HEK293T (cell line): ENCODE results near the gene SDC3.

Experiments
- CTCF ChIA-PET: fragments of 350-600 bp; formaldehyde crosslinking; extraction: SDS; loops from one replicate; lab custom pipeline; 2021; ENCODE audit warnings: antibody characterized with exemption, inconsistent platforms; lab: Yijun Ruan, JAX
- POLR2A ChIA-PET: fragments of 350-600 bp; formaldehyde crosslinking; extraction: SDS; loops from one replicate; lab custom pipeline; 2020; ENCODE audit warnings: antibody characterized with exemption, inconsistent platforms; lab: Yijun Ruan, JAX
- DNase-seq: peaks from one replicate; pipeline ENCODE4 v3.0.0; 2012; ENCODE audit warnings: mixed read lengths; ENCODE audit errors: extremely low spot score
- ARNT ChIP-seq: fragments of 450-650 bp; IDR thresholded peaks from 2 replicates; pipeline ENCODE4 v1.6.1; 2017; ENCODE audit warnings: mild to moderate bottlenecking
- BHLHE40 ChIP-seq: fragments of 450-650 bp; IDR thresholded peaks from 2 replicates; pipeline ENCODE4 v1.6.1; 2016; ENCODE audit warnings: mild to moderate bottlenecking, moderate library complexity, borderline replicate concordance
- CTBP1 ChIP-seq: fragments of 450-650 bp; IDR thresholded peaks from 2 replicates; pipeline ENCODE4 v1.6.1; 2016; ENCODE audit warnings: borderline replicate concordance
- ELF4 ChIP-seq: fragments of 450-650 bp; IDR thresholded peaks from 2 replicates; pipeline ENCODE4 v1.6.1; 2017; ENCODE audit warnings: antibody characterized with exemption
- FOXA1 ChIP-seq: fragments of 450-650 bp; IDR thresholded peaks from 2 replicates; pipeline ENCODE4 v1.6.1; 2016; ENCODE audit warnings: mild to moderate bottlenecking
- FOXK2 ChIP-seq: fragments of 450-650 bp; IDR thresholded peaks from 2 replicates; pipeline ENCODE4 v1.6.1; 2016; ENCODE audit warnings: mild to moderate bottlenecking
- FOXM1 ChIP-seq: fragments of 450-650 bp; IDR thresholded peaks from 2 replicates; pipeline ENCODE4 v1.6.1; 2017; ENCODE audit warnings: mild to moderate bottlenecking, borderline replicate concordance
- HDGF ChIP-seq: fragments of 450-650 bp; IDR thresholded peaks from 2 replicates; pipeline ENCODE4 v1.6.1; 2017; ENCODE audit warnings: antibody characterized with exemption, borderline replicate concordance
- L3MBTL2 ChIP-seq: fragments of 450-650 bp; conservative IDR thresholded peaks from 2 replicates; pipeline ENCODE4 v1.6.1; 2016; ENCODE audit warnings: mild to moderate bottlenecking
- LEF1 ChIP-seq: fragments of 450-650 bp; IDR thresholded peaks from 2 replicates; pipeline ENCODE4 v1.6.1; 2017; ENCODE audit warnings: mild to moderate bottlenecking, borderline replicate concordance
- NFRKB ChIP-seq: fragments of 450-650 bp; IDR thresholded peaks from 2 replicates; pipeline ENCODE4 v1.6.1; 2016; ENCODE audit warnings: mild to moderate bottlenecking, moderate library complexity
- PKNOX1 ChIP-seq: fragments of 450-650 bp; IDR thresholded peaks from 2 replicates; pipeline ENCODE4 v1.6.1; 2016
- SP1 ChIP-seq: fragments of 450-650 bp; IDR thresholded peaks from 2 replicates; pipeline ENCODE4 v1.6.1; 2017
- SUZ12 ChIP-seq: fragments of 450-650 bp; IDR thresholded peaks from 2 replicates; pipeline ENCODE4 v1.6.1; 2016; ENCODE audit warnings: mild to moderate bottlenecking
- TARDBP ChIP-seq: fragments of 450-650 bp; IDR thresholded peaks from 2 replicates; pipeline ENCODE4 v1.6.1; 2016
- ZNF384 ChIP-seq: fragments of 450-650 bp; IDR thresholded peaks from 2 replicates; pipeline ENCODE4 v1.6.1; 2016

SDC3 gene

GRCh38 chr1:30914931-30915330 is 6.4 kb upstream of the SDC3 start:
- ChIA-PET CTCF (interaction anchor here (0.6 to 2.0 kb wide), 5 partner anchors 19 to 251 kb away, joined by 3 to 11 read pairs (median 6); no protein-coding TSS in a partner anchor), POLR2A (interaction anchor here (1.1 to 1.5 kb wide), 2 partner anchors 108 to 114 kb away, joined by 3 to 4 read pairs; no protein-coding TSS in a partner anchor)

GRCh38 chr1:30914587-30914922 is 6.0 kb upstream of the SDC3 start:
- CTCF ChIA-PET, result interaction anchor here (0.6 to 6.5 kb wide), 5 partner anchors 19 to 135 kb away, joined by 3 to 159 read pairs (median 6); no protein-coding TSS in a partner anchor
- POLR2A ChIA-PET, result interaction anchor here (1.1 to 1.5 kb wide), 2 partner anchors 108 to 113 kb away, joined by 3 to 4 read pairs; no protein-coding TSS in a partner anchor
- TF ChIP-seq SUZ12 (no peak), ARNT (no peak), HDGF (no peak), NFRKB (no peak), FOXA1 (no peak), SP1 (no peak), FOXK2 (no peak), ELF4 (no peak)
- DNase-seq, result no peak

More at GRCh38 chr1:30914931-30915330, 6.4 kb upstream of the SDC3 start:
- TF ChIP-seq SUZ12 (no peak), NFRKB (no peak), SP1 (no peak), HDGF (no peak)
- DNase-seq, result no peak

- ChIA-PET CTCF (interaction anchor here (0.7 to 6.5 kb wide), 7 partner anchors 14 to 134 kb away, joined by 3 to 159 read pairs (median 6); no protein-coding TSS in a partner anchor), POLR2A (interaction anchor here (0.5 to 1.5 kb wide), 2 partner anchors 112 to 116 kb away, joined by 3 to 4 read pairs; no protein-coding TSS in a partner anchor)
- no peak for TF ChIP-seq PKNOX1
- TF ChIP-seq NFRKB, result no peak
- TF ChIP-seq L3MBTL2, result no peak
- no peak for TF ChIP-seq ARNT
- no peak for TF ChIP-seq FOXK2
- no peak for TF ChIP-seq CTBP1
- no peak for TF ChIP-seq FOXM1
- TF ChIP-seq LEF1, result no peak
- no peak for TF ChIP-seq FOXA1
- TF ChIP-seq SP1, result no peak
- no peak for TF ChIP-seq BHLHE40
- no peak for TF ChIP-seq HDGF
- no peak for TF ChIP-seq TARDBP
- TF ChIP-seq SUZ12, result no peak
- TF ChIP-seq ELF4, result no peak
- no peak for TF ChIP-seq ZNF384
- no peak for DNase-seq
These were observed 4.5 kb upstream of the SDC3 start for GRCh38 chr1:30912913-30913652.

- ChIA-PET POLR2A (interaction anchor here (4.1 kb wide), 1 partner anchor 110 kb away, joined by 36 read pairs; no protein-coding TSS in a partner anchor), CTCF (interaction anchor here (1.3 to 6.5 kb wide), 7 partner anchors 14 to 194 kb away, joined by 3 to 159 read pairs (median 11); no protein-coding TSS in a partner anchor)
- TF ChIP-seq PKNOX1, result no peak
- no peak for TF ChIP-seq ELF4
- TF ChIP-seq SUZ12, result no peak
- TF ChIP-seq LEF1, result no peak
- no peak for DNase-seq
These were observed 3.7 kb upstream of the SDC3 start for GRCh38 chr1:30912224-30912623.

GRCh38 chr1:30911059-30911954 is 2.7 kb upstream of the SDC3 start:
- TF ChIP-seq SUZ12, result no peak
- TF ChIP-seq ARNT, result 0 out of 2 replicates have a peak, but pooled peaks have one; percentile 20
- ChIA-PET CTCF (interaction anchor here (0.6 to 6.5 kb wide), 24 partner anchors 8 to 1704 kb away, joined by 3 to 159 read pairs (median 4); no protein-coding TSS in a partner anchor), POLR2A (interaction anchor here (1.1 to 4.1 kb wide), 2 partner anchors 109 to 193 kb away, joined by 3 to 36 read pairs; no protein-coding TSS in a partner anchor)
- DNase-seq, result peak; percentile 94

GRCh38 chr1:30909365-30910068 is 959 bp upstream of the SDC3 start:
- CTCF ChIA-PET, result interaction anchor here (0.7 to 6.5 kb wide), 7 partner anchors 10 to 130 kb away, joined by 3 to 159 read pairs (median 4); no protein-coding TSS in a partner anchor

More at GRCh38 chr1:30909365-30910068, 959 bp upstream of the SDC3 start:
- no peak for DNase-seq
- TF ChIP-seq FOXA1 (no peak), SP1 (no peak), HDGF (no peak), PKNOX1 (no peak), FOXK2 (no peak), L3MBTL2 (no peak), SUZ12 (no peak), TARDBP (no peak), LEF1 (no peak), NFRKB (no peak), BHLHE40 (no peak), FOXM1 (no peak), CTBP1 (no peak), ELF4 (no peak), ARNT (no peak)
- POLR2A ChIA-PET, result interaction anchor here (0.8 to 4.1 kb wide), 4 partner anchors 8 to 127 kb away, joined by 3 to 36 read pairs (median 6); no protein-coding TSS in a partner anchor
